ENCODE data around the gene LAMA2. TPM values are rescaled to one million over a fixed set of nuclear protein-coding genes. Genes with fewer than 3 reads are reported as not detected.

LAMA2 gene
- polyA plus RNA-seq, 1 of the 3 experiments (the other 2 are of a cell fraction) = 0.92 TPM

- POLR2A ChIA-PET = no interaction called here
- no peaks in the 10 kb centered on the region for H3K79me2 ChIP-seq (ENCODE audit: insufficient read depth)
- peaks cover 0 to 46% of the 10 kb centered on the region in 2 experiments for H3K36me3 ChIP-seq (replicated peaks in 1 of 2; ENCODE audit: control insufficient read depth in 1 of 2, insufficient read depth in 2 of 2, low read length in 1 of 2)
- no peak overlapping the region; a peak in 1 of 4 replicates for H3K27ac ChIP-seq (ENCODE audit: low read depth in 2 of 2, low read length in 1 of 2)
- no peak overlapping the region for H3K4me2 ChIP-seq
- TF ChIP-seq MAX (IDR thresholded peaks at IDR 0.05; ENCODE audit: low read depth) = no peak
- TF ChIP-seq EZH2phosphoT487 (IDR thresholded peaks at IDR 0.05; ENCODE audit: borderline replicate concordance, low read depth) = no peak
- no peak for TF ChIP-seq NRF1 (IDR thresholded peaks at IDR 0.05; ENCODE audit: low read depth, low read length)
- no peak for TF ChIP-seq GABPA (IDR thresholded peaks at IDR 0.05; ENCODE audit: low read depth)
- TF ChIP-seq POLR2AphosphoS5 (IDR thresholded peaks at IDR 0.05; ENCODE audit: low read depth, low read length) = no peak
- no peak for TF ChIP-seq TCF12 (IDR thresholded peaks at IDR 0.05)
- TF ChIP-seq MEF2A (IDR thresholded peaks at IDR 0.05; ENCODE audit: borderline replicate concordance, low read depth) = no peak
- no peak overlapping the region for H3K9ac ChIP-seq
- H3K27me3 ChIP-seq (ENCODE audit: insufficient read depth) = no peaks in the 10 kb centered on the region
- no peak overlapping the region for H2AFZ ChIP-seq (ENCODE audit: low read depth)
- no peaks in the 10 kb centered on the region for H3K9me3 ChIP-seq
- H3F3A ChIP-seq (replicated peaks; ENCODE audit: insufficient read depth) = peaks cover under 1% of the 10 kb centered on the region
- 59% methylated on average over 1 of the region's 1 CpG for WGBS (ENCODE audit: low lambda C conversion rate)
- no peaks in the 10 kb centered on the region for H4K20me1 ChIP-seq (ENCODE audit: insufficient read depth)
- no peak overlapping the region for H3K4me3 ChIP-seq (ENCODE audit: low read depth in 2 of 2, low read length in 1 of 2)
- DNase-seq = no peak
- CTCF ChIA-PET = interaction anchor here (0.9 kb wide), 2 partner anchors 81 to 505 kb away, joined by 3 read pairs; no protein-coding TSS in a partner anchor
- peaks cover 0 to 8% of the 10 kb centered on the region in 2 experiments; a peak in 2 of 4 replicates for H3K4me1 ChIP-seq (ENCODE audit: control insufficient read depth in 1 of 2, insufficient read depth in 2 of 2, low read depth in 1 of 2, low read length in 1 of 2)
- H3K9me2 ChIP-seq = no peaks in the 10 kb centered on the region
Observed at GRCh38 chr6:129516787-129517186, 633.8 kb downstream of the LAMA2 start.

GRCh38 chr6:129517288-129517687 lies 634.4 kb downstream of the LAMA2 start:
- H3F3A ChIP-seq (replicated peaks; ENCODE audit: insufficient read depth) = peaks cover 5% of the 10 kb centered on the region
- H2AFZ ChIP-seq (ENCODE audit: low read depth) = no peak overlapping the region
- no peak overlapping the region for H3K4me3 ChIP-seq (ENCODE audit: low read depth in 2 of 2, low read length in 1 of 2)
- no peaks in the 10 kb centered on the region for H3K9me3 ChIP-seq
- H3K27me3 ChIP-seq (ENCODE audit: insufficient read depth) = no peaks in the 10 kb centered on the region
- ChIA-PET POLR2A (no interaction called here), CTCF (interaction anchor here (0.9 to 1.0 kb wide), 3 partner anchors 18 to 504 kb away, joined by 3 to 4 read pairs (median 3); no protein-coding TSS in a partner anchor)
- no peak overlapping the region; a peak in 1 of 4 replicates for H3K27ac ChIP-seq (ENCODE audit: low read depth in 2 of 2, low read length in 1 of 2)
- peaks cover 0 to 46% of the 10 kb centered on the region in 2 experiments for H3K36me3 ChIP-seq (replicated peaks in 1 of 2; ENCODE audit: control insufficient read depth in 1 of 2, insufficient read depth in 2 of 2, low read length in 1 of 2)
- no peak overlapping the region for H3K9ac ChIP-seq
- TF ChIP-seq GABPA (IDR thresholded peaks at IDR 0.05; ENCODE audit: low read depth) (no peak), FOXJ3 (CRISPR knock-in tag; IDR thresholded peaks at IDR 0.05) (no peak)
- peaks cover 0 to 8% of the 10 kb centered on the region in 2 experiments; a peak in 2 of 4 replicates for H3K4me1 ChIP-seq (ENCODE audit: control insufficient read depth in 1 of 2, insufficient read depth in 2 of 2, low read depth in 1 of 2, low read length in 1 of 2)
- DNase-seq = no peak
- no peak overlapping the region for H3K4me2 ChIP-seq
- H4K20me1 ChIP-seq (ENCODE audit: insufficient read depth) = no peaks in the 10 kb centered on the region
- H3K9me2 ChIP-seq = no peaks in the 10 kb centered on the region
- H3K79me2 ChIP-seq (ENCODE audit: insufficient read depth) = no peaks in the 10 kb centered on the region
- 6% methylated on average over 2 of the region's 2 CpGs for WGBS (ENCODE audit: low lambda C conversion rate)

GRCh38 chr6:129519750-129520149 lies 636.8 kb downstream of the LAMA2 start:
- POLR2A ChIA-PET = no interaction called here
- CTCF ChIA-PET = no interaction called here
- DNase-seq = no peak
- peaks cover 0 to 41% of the 10 kb centered on the region in 2 experiments for H3K36me3 ChIP-seq (replicated peaks in 1 of 2; ENCODE audit: control insufficient read depth in 1 of 2, insufficient read depth in 2 of 2, low read length in 1 of 2)
- H3K27ac ChIP-seq (ENCODE audit: low read depth in 2 of 2, low read length in 1 of 2) = no peak overlapping the region
- no peaks in the 10 kb centered on the region for H3K27me3 ChIP-seq (ENCODE audit: insufficient read depth)
- peaks cover 10% of the 10 kb centered on the region for H3F3A ChIP-seq (replicated peaks; ENCODE audit: insufficient read depth)
- H2AFZ ChIP-seq (ENCODE audit: low read depth) = no peak overlapping the region
- H3K4me1 ChIP-seq (ENCODE audit: control insufficient read depth in 1 of 2, insufficient read depth in 2 of 2, low read depth in 1 of 2, low read length in 1 of 2) = no peaks in the 10 kb centered on the region
- no peaks in the 10 kb centered on the region for H3K9me2 ChIP-seq
- H4K20me1 ChIP-seq (ENCODE audit: insufficient read depth) = no peaks in the 10 kb centered on the region
- no peak overlapping the region for H3K4me3 ChIP-seq (ENCODE audit: low read depth in 2 of 2, low read length in 1 of 2)
- no peak overlapping the region for H3K4me2 ChIP-seq
- 85% methylated on average over 2 of the region's 2 CpGs for WGBS (ENCODE audit: low lambda C conversion rate)
- TF ChIP-seq GABPA (IDR thresholded peaks at IDR 0.05; ENCODE audit: low read depth) = no peak
- no peak for TF ChIP-seq FOXJ3 (CRISPR knock-in tag; IDR thresholded peaks at IDR 0.05)
- TF ChIP-seq TAF1 (IDR thresholded peaks at IDR 0.05; ENCODE audit: borderline replicate concordance, low read depth, low read length) = no peak
- no peak for TF ChIP-seq EP300 (IDR thresholded peaks at IDR 0.05; ENCODE audit: borderline replicate concordance in 1 of 2, low read depth in 1 of 2, low read length in 1 of 2)
- no peak for TF ChIP-seq NFIC (IDR thresholded peaks at IDR 0.05; ENCODE audit: borderline replicate concordance)
- no peak for TF ChIP-seq IRF3 (IDR thresholded peaks at IDR 0.05; ENCODE audit: low read depth, low read length)
- TF ChIP-seq PBX3 (IDR thresholded peaks at IDR 0.05) = no peak
- TF ChIP-seq YY1 (IDR thresholded peaks at IDR 0.05; ENCODE audit: low read depth) = no peak
- TF ChIP-seq RAD21 (IDR thresholded peaks at IDR 0.05; ENCODE audit: low read length) = no peak
- TF ChIP-seq ELF1 (IDR thresholded peaks at IDR 0.05) = no peak
- TF ChIP-seq USF1 (IDR thresholded peaks at IDR 0.05; ENCODE audit: borderline replicate concordance, low read depth) = no peak
- no peak for TF ChIP-seq USF2 (IDR thresholded peaks at IDR 0.05; ENCODE audit: borderline replicate concordance, low read depth, low read length)
- no peak for TF ChIP-seq JUND (IDR thresholded peaks at IDR 0.05)
- no peak overlapping the region for H3K9ac ChIP-seq
- H3K79me2 ChIP-seq (ENCODE audit: insufficient read depth) = no peaks in the 10 kb centered on the region
- no peaks in the 10 kb centered on the region for H3K9me3 ChIP-seq

Data from SK-N-SH (cell line).